Activated CD8-positive, alpha-beta T cell treated with anti-CD3 and anti-CD28 coated beads for 36 hours (primary cell): Measurements from ENCODE around the gene PPCDC. TPM values are rescaled to one million over a fixed set of nuclear protein-coding genes. Genes with fewer than 3 reads are reported as not detected.

Source experiments
- ATAC-seq: fragments of 200-7000 bp; cut with Tn5 transposase; one replicate; pipeline ENCODE4 v1.10.0; 2021; ENCODE audit warnings: mild to moderate bottlenecking, moderate library complexity
- CTCF ChIA-PET: fragments of 350-600 bp; sonication (Branson Sonifier 250); formaldehyde crosslinking; loops from one replicate; lab custom pipeline; 2021; ENCODE audit warnings: antibody characterized with exemption; lab: Charles Lee
- POLR2A ChIA-PET: fragments of 350-600 bp; sonication (Branson Sonifier 250); formaldehyde crosslinking; loops from one replicate; lab custom pipeline; 2021; ENCODE audit warnings: antibody characterized with exemption; lab: Charles Lee
- DNase-seq: peaks from one replicate; pipeline ENCODE4 v3.0.0-alpha.2; 2020
- H3K27ac Mint-ChIP-seq: one replicate; pipeline ENCODE4 v1.8.0; 2021; ENCODE audit warnings: mild to moderate bottlenecking, mixed read lengths
- H3K27me3 Mint-ChIP-seq: one replicate; pipeline ENCODE4 v1.8.0; 2021; ENCODE audit warnings: mixed read lengths
- H3K36me3 Mint-ChIP-seq: one replicate; pipeline ENCODE4 v1.8.0; 2021; ENCODE audit warnings: low read depth, mixed read lengths
- H3K4me1 Mint-ChIP-seq: one replicate; pipeline ENCODE4 v1.8.0; 2021; ENCODE audit warnings: low read depth, mixed read lengths
- H3K4me3 Mint-ChIP-seq: one replicate; pipeline ENCODE4 v1.8.0; 2021; ENCODE audit warnings: mild to moderate bottlenecking, moderate library complexity, mixed read lengths
- H3K9me3 Mint-ChIP-seq: one replicate; pipeline ENCODE4 v1.8.0; 2021; ENCODE audit warnings: mixed read lengths
- intact Hi-C: fragments of 100-400 bp; cut with micrococcal nuclease; formaldehyde crosslinking; loops from one replicate; pipeline ENCODE4 v1.10.0; 2022
- total RNA-seq, 2 experiments: library from RNA; stranded (reverse); gene quantifications; one replicate each; pipeline ENCODE4 v1.2.3, GENCODE V29; 2021
- TF ChIP-seq, protein P1 (sequence below): fragments of 200-600 bp; IDR thresholded peaks from one replicate; pipeline ENCODE4 v1.8.0; 2022; ENCODE audit warnings: antibody characterized with exemption, mild to moderate bottlenecking

Gene PPCDC
- total RNA-seq, 2 experiments from 2014 or later, result 25.7 to 26.6 TPM

DNA sequence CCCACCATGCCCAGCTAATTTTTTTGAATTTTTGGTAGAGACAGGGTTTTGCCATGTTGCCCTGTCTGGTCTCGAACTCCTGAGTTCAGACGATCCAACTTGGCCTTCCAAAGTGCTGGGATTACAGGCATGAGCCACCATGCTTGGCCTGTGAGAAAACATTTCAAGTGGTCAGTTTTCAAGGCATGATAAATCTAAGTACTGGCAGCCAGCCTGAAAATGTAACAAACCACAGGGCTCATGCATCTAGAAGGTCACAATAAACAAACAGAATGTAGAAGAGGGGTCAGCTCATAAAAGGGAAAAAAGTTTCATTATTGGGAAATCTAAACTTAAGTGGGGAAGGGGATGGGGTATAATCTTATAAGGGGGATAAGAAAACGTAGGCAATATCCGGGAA lies 39.9 kb downstream of the PPCDC start:
- no peak overlapping the region for H3K27ac Mint-ChIP-seq
- peaks cover 9% of the 10 kb centered on the region for H3K9me3 Mint-ChIP-seq
- TF ChIP-seq, protein P1, sequence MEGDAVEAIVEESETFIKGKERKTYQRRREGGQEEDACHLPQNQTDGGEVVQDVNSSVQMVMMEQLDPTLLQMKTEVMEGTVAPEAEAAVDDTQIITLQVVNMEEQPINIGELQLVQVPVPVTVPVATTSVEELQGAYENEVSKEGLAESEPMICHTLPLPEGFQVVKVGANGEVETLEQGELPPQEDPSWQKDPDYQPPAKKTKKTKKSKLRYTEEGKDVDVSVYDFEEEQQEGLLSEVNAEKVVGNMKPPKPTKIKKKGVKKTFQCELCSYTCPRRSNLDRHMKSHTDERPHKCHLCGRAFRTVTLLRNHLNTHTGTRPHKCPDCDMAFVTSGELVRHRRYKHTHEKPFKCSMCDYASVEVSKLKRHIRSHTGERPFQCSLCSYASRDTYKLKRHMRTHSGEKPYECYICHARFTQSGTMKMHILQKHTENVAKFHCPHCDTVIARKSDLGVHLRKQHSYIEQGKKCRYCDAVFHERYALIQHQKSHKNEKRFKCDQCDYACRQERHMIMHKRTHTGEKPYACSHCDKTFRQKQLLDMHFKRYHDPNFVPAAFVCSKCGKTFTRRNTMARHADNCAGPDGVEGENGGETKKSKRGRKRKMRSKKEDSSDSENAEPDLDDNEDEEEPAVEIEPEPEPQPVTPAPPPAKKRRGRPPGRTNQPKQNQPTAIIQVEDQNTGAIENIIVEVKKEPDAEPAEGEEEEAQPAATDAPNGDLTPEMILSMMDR, result no peak
- H3K4me3 Mint-ChIP-seq, result no peak overlapping the region
- H3K36me3 Mint-ChIP-seq, result peaks cover 7% of the 10 kb centered on the region
- intact Hi-C loops, result no loop called here
- DNase-seq (no peak), ATAC-seq (no peak)
- peaks cover 10% of the 10 kb centered on the region for H3K27me3 Mint-ChIP-seq
- POLR2A ChIA-PET, result no interaction called here
- CTCF ChIA-PET, result no interaction called here
- peaks cover 32% of the 10 kb centered on the region for H3K4me1 Mint-ChIP-seq

DNA sequence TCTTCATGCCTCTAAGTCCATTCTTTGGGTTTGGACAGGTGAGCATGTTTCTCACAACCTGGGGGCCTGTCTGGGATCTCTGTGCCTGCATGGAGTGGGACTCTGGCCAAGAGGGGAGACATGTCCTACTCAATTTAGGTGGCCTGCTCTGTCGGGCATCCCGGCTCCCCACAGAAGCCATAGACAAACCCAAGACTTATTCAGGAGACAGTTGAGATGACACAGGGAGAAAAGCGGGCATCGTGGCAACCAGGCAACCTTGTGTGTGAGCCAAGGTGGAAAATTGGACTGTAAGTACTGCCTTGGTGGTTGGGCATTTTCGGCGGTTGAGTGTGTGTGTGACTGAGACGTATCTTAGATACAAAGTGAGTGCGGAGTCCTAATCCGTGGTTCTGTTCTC lies 40.5 kb downstream of the PPCDC start:
- intact Hi-C loops, result no loop called here
- CTCF ChIA-PET, result no interaction called here
- H3K4me3 Mint-ChIP-seq, result no peak overlapping the region

DNA sequence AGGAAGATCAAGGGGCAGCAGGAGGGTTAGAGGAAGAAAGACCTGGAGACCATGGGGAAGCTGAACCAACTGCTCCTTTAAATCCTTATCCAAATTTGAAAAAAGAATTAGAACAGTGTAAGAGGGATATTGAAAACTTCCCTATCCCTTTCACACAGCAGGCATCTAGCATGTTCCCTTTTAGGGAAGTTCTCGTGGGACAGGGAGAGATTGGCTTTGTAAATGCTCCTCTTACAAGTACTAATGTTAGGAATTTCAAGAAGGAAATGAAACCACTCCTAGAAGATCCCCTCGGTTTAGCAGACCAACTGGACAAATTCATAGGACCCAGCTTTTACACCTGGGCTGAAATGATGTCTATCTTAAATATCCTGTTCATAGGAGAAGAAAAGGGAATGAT lies 41.5 kb downstream of the PPCDC start:
- ChIA-PET CTCF (no interaction called here), POLR2A (no interaction called here)
- H3K4me3 Mint-ChIP-seq, result no peak overlapping the region
- intact Hi-C loops, result no loop called here
- TF ChIP-seq, protein P1, result no peak
- ATAC-seq, result no peak
- H3K27ac Mint-ChIP-seq, result no peak overlapping the region
- peaks cover 37% of the 10 kb centered on the region for H3K4me1 Mint-ChIP-seq
- DNase-seq, result no peak
- H3K27me3 Mint-ChIP-seq, result peaks cover 12% of the 10 kb centered on the region
- H3K36me3 Mint-ChIP-seq, result peaks cover 7% of the 10 kb centered on the region
- H3K9me3 Mint-ChIP-seq, result peaks cover 9% of the 10 kb centered on the region

More for the DNA sequence above, 40.5 kb downstream of the PPCDC start:
- Mint-ChIP-seq H3K9me3 (peaks cover 9% of the 10 kb centered on the region), H3K4me1 (peaks cover 32% of the 10 kb centered on the region), H3K36me3 (peaks cover 7% of the 10 kb centered on the region), H3K27me3 (peaks cover 12% of the 10 kb centered on the region), H3K27ac (no peak overlapping the region)
- TF ChIP-seq, protein P1, result no peak
- DNase-seq (no peak), ATAC-seq (no peak)
- POLR2A ChIA-PET, result no interaction called here

DNA sequence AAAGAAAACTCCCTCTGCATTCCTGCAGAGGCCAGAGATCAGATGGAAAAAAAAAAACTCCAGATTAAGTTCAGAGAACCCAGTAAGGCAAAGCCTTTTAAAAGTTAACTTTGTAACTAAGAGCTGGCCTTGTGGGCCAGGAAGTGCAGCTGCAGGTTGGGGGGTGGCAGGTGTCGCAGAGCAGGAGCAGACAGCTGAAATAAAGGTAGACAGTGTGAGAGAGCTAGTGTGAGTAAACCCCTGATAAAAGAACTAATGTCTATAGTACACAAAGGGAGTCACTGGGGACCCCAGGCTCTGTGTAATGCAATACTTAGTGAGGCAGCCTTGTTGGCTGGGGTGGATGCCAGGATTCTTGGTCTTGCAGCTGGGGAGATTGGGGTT lies 42.1 kb downstream of the PPCDC start:
- peaks cover 9% of the 10 kb centered on the region for H3K9me3 Mint-ChIP-seq
- intact Hi-C loops, result no loop called here
- TF ChIP-seq, protein P1, result no peak
- CTCF ChIA-PET, result interaction anchor here (2.2 kb wide), 1 partner anchor 139 kb away, joined by 11 read pairs; no protein-coding TSS in a partner anchor
- H3K36me3 Mint-ChIP-seq, result peaks cover 7% of the 10 kb centered on the region
- no peak overlapping the region for H3K27ac Mint-ChIP-seq
- H3K4me1 Mint-ChIP-seq, result peaks cover 37% of the 10 kb centered on the region
- ATAC-seq (no peak), DNase-seq (no peak)
- H3K4me3 Mint-ChIP-seq, result no peak overlapping the region
- POLR2A ChIA-PET, result interaction anchor here (0.6 to 1.2 kb wide), 3 partner anchors 9 to 110 kb away, joined by 3 read pairs; no protein-coding TSS in a partner anchor
- peaks cover 12% of the 10 kb centered on the region for H3K27me3 Mint-ChIP-seq

DNA sequence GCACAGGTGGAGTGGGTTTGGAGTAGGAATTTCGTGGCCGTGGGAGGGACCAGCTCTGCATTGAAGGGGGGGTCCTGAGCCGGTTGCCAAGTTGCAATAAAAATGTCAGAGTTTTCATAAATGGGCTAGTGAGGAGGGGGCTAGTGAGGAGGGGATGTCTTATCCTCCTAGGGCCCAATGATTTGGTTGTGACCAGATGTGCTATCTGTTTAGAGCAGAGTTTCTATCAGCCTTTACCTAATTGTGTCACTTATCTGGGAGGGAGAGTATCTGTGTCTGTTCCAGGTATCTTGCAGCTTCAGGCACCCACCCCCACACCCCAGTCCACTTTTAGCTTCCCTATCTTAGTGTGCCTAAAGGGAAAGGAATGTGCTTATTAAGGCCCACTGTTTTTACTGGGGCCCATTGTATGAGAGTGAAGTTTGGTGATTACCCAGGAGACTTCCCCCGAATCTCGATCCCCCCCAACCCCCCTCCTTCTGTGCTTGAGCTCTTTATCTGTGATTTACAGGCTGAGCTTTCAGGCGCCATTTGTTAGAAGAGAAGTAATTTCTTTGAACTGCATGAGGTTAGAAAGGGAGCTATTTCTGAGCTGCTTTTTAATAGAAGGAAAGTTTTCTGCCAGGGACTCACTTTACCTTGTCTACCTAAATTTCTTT lies 42.6 kb downstream of the PPCDC start:
- Mint-ChIP-seq H3K9me3 (peaks cover 9% of the 10 kb centered on the region), H3K4me3 (no peak overlapping the region), H3K27me3 (peaks cover 12% of the 10 kb centered on the region), H3K4me1 (peaks cover 37% of the 10 kb centered on the region), H3K27ac (no peak overlapping the region), H3K36me3 (peaks cover 7% of the 10 kb centered on the region)
- ChIA-PET CTCF (interaction anchor here (1.5 to 2.2 kb wide), 2 partner anchors 21 to 138 kb away, joined by 3 to 11 read pairs; no protein-coding TSS in a partner anchor), POLR2A (interaction anchor here (0.5 to 1.5 kb wide), 9 partner anchors 8 to 111 kb away, joined by 3 to 6 read pairs (median 3); partner anchors contain the start of gene PPCDC)
- intact Hi-C loops, result no loop called here
- ATAC-seq (no peak), DNase-seq (no peak)
- TF ChIP-seq, protein P1, result no peak
